SK-N-DZ (cell line): ENCODE results near the gene OSBPL10.
"Not testable (repeated sequence)": the region's sequence is repeated elsewhere in the genome, so short reads cannot be mapped to it uniquely, and the experiment has no call there.

Experiments
- DNase-seq: peaks from one replicate; pipeline ENCODE4 v3.0.0-alpha.2; 2015; ENCODE audit warnings: low spot score

Gene OSBPL10

GRCh38 chr3:31892500-31892899 lies 88.6 kb downstream of the OSBPL10 start:
- DNase-seq, result no peak

DNA sequence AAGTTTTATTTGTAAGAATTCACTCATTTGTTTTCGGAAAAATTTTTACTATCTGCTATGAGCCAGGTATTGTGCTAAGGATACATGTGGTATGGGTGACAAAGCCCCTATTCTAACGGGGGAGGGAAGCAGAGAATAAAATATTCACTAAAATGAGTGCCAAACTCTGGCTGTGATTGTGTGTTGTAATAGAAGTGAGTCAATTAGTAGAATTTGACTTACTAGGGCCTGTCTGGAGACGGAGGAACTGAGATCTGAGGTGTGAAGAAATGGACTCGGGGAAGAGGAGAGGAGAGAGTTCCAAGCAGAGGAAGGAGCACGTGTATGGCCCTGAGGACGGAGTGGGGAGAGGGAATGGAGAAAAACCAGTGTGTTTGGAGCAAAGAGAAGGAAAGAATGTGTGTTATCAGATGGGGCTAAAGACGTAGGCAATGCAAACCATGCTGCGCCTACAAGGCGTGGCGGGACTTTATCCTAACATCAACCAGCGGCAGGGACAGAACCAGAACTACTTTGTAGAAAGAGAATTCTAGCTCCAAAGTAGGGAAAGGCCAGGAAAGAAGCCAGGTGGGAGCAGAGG lies 89.1 kb downstream of the OSBPL10 start:
- DNase-seq, result no peak

GRCh38 chr3:31890742-31891469 lies 90.2 kb downstream of the OSBPL10 start:
- no peak for DNase-seq

- no peak for DNase-seq
Observed at GRCh38 chr3:31890007-31890406, 91.1 kb downstream of the OSBPL10 start.

GRCh38 chr3:31885235-31885634 lies 95.8 kb downstream of the OSBPL10 start:
- DNase-seq, result no peak

GRCh38 chr3:31884251-31884650 lies 96.8 kb downstream of the OSBPL10 start:
- DNase-seq, result no peak

DNA sequence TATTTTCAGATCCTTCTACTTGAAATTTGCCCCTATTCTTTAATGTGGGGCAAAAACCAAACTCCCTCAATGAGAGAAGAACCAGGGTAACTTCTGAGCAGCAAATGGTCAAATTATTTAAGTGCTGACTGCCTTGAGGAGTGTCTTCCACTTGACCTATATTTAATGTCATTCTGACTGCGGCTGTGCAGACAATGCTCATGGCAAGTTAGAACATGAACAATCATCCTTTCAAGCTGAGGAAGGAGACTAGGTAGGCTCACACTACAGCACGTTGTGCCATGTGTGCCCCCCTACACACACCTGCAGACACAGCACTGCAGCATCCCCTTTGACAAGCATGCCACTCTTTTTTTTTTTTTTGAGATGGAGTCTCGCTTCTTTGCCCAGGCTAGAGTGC lies 98.2 kb downstream of the OSBPL10 start:
- no peak for DNase-seq

GRCh38 chr3:31882431-31882830 lies 98.6 kb downstream of the OSBPL10 start:
- no peak for DNase-seq

DNA sequence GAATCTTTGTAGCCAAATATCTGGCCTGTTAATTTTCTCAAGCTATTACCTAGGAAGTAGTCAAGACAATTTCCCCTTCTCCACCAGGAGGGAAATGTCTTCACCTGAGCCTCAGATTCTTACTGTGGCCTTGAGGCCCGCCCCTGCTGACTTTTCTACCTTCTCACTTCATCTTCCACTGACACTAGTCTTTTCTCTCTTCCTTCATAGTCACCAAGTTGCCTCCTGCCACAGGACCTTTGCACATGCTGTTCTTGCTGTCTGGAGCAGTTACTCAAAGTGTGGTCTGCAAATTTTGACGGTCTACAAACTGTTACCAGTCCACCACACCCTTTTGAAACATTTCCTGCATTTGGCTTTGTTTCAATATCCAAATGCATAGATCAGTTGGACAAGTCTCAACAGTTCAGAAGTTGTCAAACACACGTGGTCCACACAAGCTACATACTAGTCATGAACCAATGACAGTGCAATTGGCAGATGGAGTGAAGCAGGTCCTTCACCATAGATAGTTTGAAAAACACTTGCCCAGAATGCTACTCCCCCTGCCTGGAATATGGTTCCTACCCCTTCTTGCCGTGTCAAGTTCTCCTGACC lies 100.5 kb downstream of the OSBPL10 start:
- DNase-seq, result no peak

- DNase-seq, result no peak
Observed at GRCh38 chr3:31880020-31880419, 101.0 kb downstream of the OSBPL10 start.

DNA sequence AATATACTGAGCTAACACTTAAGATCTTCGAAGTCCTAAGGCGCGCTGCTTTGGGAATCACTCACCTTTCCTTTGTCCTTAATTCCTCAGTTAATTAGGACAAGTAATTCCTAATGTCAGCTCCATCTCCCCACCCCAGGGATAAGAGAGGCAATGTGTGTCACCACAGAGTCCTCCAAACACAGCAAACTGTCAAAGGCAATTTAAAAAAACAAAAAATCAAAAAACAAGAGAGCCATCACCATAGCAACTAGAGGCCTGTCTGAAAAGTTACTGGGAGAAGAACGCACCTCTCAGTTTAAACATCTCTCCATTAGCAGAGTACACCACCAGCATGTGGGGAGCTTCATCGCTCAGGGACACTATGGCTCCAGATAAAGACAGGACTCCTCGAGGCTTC lies 101.7 kb downstream of the OSBPL10 start:
- DNase-seq, result no peak

- DNase-seq, result no peak
Observed at GRCh38 chr3:31878231-31878838, 102.7 kb downstream of the OSBPL10 start.

DNA sequence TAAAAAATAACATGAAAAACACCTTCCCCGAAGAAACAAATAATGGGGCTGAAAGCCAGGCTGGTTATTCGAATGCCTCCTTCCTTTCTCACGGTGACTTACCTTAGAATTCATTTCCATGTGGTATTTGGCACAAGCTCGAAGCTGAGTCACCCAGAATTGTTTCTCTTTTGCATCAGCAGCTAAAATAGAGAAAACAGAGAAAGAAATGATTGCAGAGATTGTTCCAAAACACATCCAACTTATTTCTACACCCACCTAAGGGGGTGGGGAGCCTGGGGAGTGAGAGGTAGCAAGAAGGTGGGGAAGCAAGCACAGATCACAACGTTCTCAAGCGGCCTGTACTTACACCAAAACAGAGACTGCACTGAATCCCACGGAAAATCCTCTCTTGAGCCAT lies 104.7 kb downstream of the OSBPL10 start:
- DNase-seq, result no peak

- no peak for DNase-seq
Observed at GRCh38 chr3:31875437-31875836, 105.6 kb downstream of the OSBPL10 start.

- DNase-seq, result no peak
Observed at GRCh38 chr3:31873254-31873820, 107.7 kb downstream of the OSBPL10 start.

GRCh38 chr3:31871939-31872507 lies 109.0 kb downstream of the OSBPL10 start:
- no peak for DNase-seq

- not testable (repeated sequence) for DNase-seq
Observed at GRCh38 chr3:31870111-31870510, 111.0 kb downstream of the OSBPL10 start.

- no peak for DNase-seq
Observed at GRCh38 chr3:31868236-31868635, 112.8 kb downstream of the OSBPL10 start.

GRCh38 chr3:31862666-31863279 lies 118.3 kb downstream of the OSBPL10 start:
- DNase-seq, result no peak

GRCh38 chr3:31861826-31862225 lies 119.2 kb downstream of the OSBPL10 start:
- DNase-seq, result no peak

DNA sequence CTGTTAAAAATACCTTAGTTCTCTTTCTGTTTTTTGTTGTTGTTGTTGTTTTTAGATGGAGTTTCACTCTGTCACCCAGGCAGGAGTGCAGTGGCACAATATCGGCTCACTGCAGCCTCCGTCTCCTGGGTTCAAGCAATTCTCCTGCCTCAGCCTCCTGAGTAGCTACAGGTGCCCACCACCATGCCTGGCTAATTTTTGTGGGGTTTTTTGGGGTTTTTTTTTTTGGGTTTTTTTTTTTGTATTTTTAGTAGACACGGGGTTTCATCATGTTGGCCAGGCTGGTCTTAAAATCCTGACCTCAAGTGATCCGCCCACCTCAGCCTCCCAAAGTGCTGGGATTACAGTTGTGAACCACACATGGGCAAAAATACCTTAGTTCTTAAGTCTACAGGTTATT lies 120.4 kb downstream of the OSBPL10 start:
- DNase-seq, result not testable (repeated sequence)

GRCh38 chr3:31859245-31859644 lies 121.8 kb downstream of the OSBPL10 start:
- DNase-seq, result no peak
